Stomach (tissue), 4 donors: ENCODE measurements around the gene LRRN3.

Source experiments
- EP300 ChIP-seq: sonication (generic); formaldehyde crosslinking; IDR thresholded peaks from one replicate; pipeline ENCODE4 v1.6.1; 2017; ENCODE audit warnings: antibody characterized with exemption
- POLR2A ChIP-seq, 4 donors: fragments of 450-650 bp; IDR thresholded peaks; one replicate each; pipeline ENCODE4 v1.6.1; 2016; ENCODE audit warnings: antibody characterized with exemption in 4 of 4, control low read depth in 2 of 4, mild to moderate bottlenecking in 1 of 4, moderate library complexity in 1 of 4

DNA sequence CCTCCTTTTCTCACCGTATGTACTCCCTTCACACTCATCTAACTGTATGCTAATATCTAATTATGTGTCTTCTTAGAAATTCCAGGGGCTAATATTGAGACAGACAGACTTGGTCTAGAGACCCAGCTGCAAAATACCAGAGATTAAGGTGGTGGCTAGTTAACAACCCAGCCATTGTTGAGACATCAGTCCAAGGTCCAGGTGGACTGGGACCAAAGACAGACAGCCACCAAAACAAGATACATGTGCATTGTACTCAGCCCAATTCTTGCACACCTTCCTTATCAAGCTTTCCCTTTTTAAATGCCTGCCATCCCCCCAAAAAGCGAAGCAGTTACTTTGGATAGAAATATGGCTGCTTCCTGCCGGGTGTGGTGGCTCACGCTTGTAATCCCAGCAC lies 43.3 kb upstream of the LRRN3 start:
- TF ChIP-seq EP300, result no peak
- TF ChIP-seq POLR2A (IDR thresholded peaks at IDR 0.05), result no peak
